HG02588 (cell line): ENCODE data around the gene FAM25G.
"Not testable (repeated sequence)": the region's sequence is repeated elsewhere in the genome, so short reads cannot be mapped to it uniquely, and the experiment has no call there.

Experiments used
- ATAC-seq: cut with Tn5 transposase; IDR thresholded peaks from one replicate; pipeline ENCODE4 v1.9.1; 2021; ENCODE audit warnings: mild to moderate bottlenecking, moderate library complexity; ENCODE audit not compliant: unreplicated experiment

Gene FAM25G

DNA sequence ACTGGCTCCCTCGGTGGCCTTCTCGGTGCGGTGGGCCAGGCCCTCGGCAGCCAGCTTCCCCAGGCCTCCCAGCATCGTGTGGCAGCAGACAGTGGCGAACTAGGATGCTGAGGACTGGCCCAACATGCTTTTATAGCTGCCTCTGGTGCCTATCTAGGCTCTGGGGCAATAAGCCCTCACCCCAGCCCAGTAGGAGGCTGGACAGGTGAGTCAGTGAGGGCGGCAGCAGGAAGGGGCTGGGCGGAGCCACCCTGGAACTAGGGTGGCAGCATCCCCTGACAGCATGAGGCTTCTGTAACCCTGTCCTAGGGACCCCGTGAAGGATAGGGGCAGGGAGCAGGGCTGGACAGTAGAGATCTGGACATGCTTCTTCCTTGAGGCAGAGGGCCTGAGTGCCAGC, at the start of gene FAM25G:
TSS of gene FAM25G (minus strand) at position 101 of the 400 bp plus-strand sequence. CDS start at position 75, 26 bp downstream.
- not testable (repeated sequence) for ATAC-seq

DNA sequence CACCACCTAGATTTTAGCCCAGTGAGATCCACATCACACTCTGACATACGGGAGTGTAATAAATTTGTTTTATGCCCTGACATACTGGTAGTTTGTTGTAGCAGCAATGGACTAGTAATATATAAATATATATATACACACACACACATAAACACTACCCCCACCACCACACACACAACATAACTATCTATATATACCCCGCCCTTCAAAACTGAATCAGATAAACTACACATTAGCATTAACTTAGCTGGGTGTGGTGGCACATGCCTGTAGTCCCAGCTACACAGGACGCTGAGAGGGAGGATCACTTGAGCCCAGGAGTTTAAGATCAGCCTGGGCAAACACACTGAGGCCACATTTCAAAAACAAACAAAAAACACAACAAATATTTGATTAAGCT, 44.9 kb upstream of the FAM25G start:
- ATAC-seq = not testable (repeated sequence)

DNA sequence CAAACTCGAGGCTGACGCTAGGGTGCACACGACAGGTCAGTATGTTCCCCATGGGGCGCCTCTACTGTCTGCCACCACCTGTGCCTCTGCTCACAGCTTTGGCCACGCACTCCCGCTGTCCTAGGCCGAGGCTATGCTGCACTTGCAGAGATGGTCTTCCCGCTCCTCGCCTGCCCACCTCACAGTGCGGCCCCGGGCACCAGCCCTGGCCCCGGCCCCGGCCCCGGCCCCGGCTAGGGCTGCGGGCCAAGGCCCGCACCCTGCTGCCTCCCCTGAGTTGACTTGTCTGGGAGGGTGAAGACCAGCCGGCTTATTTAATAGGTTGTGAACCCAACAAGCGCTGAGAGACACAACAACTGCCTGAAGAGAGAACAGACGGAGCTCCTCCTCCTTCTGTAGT, 32.0 kb upstream of the FAM25G start, which contains the start of gene AGAP9:
TSS of gene AGAP9 (minus strand) at position 164 of the 400 bp plus-strand sequence. CDS start at position 52, 112 bp downstream.
- not testable (repeated sequence) for ATAC-seq

DNA sequence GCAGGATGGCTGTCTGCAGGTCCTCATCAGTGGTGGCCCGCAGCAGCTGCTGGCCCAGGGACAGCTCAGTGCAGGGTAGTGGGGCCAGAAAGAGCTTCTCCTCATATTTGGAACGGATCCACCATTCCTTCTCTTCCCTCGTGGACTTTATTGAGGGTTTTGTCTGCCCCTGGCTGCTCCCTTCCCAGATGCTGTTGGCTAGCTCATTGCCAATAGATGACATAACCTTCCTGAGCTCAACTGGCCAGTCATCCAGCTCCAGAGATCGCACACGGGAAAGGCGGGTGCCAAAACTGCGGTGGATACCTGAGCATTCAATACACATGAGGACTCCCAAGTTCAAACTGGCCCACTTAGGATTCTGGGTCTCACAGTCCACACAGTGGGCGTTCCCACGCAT, 10.8 kb upstream of the FAM25G start:
- not testable (repeated sequence) for ATAC-seq

DNA sequence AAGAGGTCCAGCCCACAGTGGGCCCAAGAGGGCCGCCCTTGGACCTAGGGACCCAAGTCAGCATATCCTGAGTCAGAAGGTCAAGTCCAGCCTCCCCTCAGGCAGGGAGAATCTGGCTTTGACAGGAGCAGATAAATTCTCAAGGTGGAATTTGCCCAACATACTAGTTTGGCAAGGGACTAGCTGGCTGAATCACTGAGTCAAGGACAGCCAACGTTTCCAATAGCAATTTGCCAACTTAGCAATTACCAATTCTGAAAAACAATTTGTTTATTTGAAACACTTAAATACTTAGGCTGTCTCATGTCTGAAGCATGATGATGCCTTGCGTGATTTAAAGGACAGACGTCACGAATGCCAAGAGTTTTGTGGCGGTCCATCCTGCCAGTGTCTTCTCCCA, 2.7 kb upstream of the FAM25G start:
- ATAC-seq = not testable (repeated sequence)

DNA sequence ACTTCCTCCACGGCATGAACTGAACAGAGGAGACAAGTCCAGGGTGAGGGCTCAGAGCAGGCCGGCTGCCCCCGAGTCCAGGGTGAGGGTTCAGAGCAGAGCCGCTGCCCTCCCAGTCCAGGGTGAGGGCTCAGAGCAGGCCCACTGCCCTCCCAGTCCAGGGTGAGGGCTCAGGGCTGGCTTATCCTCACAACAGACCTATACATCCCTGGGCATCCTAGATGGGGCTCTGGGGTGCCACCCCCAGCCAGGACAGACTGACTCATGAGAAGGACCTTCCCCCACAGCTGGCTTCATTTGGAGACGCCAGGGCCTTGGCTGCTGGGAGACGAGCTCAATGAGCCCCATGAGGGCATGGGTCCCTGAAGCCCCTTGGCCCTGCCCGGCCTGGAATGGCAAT, 1.9 kb downstream of the FAM25G start:
- ATAC-seq = not testable (repeated sequence)

DNA sequence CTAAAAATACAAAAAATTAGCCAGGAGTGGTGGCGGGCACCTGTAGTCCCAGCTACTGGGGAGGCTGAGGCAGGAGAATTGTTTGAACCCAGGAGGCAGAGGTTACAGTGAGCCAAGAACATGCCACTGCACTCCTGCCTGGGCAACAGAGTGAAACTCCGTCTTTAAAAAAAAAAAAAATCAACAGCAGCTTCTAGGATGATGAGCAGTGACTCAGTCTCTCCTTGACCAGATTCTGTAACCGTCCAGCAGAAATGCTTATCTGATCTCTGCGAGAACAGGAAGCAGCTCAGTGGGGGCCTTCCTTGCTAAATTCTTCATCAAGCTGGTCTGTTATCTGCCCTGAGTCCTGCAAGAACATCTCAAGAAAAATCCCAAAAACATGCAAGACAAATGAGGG, 5.6 kb downstream of the FAM25G start:
- ATAC-seq = not testable (repeated sequence)

DNA sequence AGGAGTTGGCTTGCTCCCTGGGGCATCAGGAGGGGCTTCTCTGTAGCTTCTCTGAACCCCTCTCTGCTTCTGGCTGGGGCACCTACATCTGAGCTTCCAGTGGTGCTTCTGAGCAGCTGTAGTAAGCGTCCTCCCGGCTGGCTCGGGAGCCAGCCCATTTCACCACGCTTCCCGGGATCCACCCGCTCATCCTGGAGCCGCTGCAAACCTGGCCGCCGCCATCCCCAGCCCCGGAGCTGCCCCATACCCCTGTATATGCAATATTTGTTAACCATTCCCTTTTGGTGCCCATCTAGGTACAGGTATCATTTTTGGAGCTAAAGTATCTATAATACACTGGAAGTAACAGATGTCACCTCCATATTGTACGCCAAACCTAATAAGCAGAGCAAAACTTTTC, 6.7 kb downstream of the FAM25G start:
- ATAC-seq = not testable (repeated sequence)

DNA sequence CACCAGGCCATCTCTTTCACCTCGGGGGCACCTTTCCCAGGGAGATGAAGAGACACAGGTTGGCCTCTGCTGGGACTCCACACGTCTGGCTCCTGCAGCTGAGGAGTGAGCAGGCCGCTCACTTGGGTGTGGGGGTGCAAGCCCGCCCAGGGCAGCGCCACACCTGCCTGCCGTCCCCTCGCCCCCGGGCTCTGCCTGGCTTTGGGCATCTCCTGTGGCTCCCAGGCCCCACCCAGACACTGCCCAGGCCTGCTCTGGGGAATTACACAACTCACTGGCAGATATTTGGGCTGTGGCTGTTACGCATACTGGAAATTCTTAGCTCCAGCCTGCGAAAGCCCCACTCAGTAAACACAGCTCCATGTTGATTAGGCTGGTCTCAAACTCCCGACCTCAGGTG, 7.6 kb downstream of the FAM25G start, which contains the start of gene ANXA8:
TSS of gene ANXA8 (minus strand) at position 193 of the 400 bp plus-strand sequence. CDS start at position 11, 182 bp downstream.
- ATAC-seq = not testable (repeated sequence)

DNA sequence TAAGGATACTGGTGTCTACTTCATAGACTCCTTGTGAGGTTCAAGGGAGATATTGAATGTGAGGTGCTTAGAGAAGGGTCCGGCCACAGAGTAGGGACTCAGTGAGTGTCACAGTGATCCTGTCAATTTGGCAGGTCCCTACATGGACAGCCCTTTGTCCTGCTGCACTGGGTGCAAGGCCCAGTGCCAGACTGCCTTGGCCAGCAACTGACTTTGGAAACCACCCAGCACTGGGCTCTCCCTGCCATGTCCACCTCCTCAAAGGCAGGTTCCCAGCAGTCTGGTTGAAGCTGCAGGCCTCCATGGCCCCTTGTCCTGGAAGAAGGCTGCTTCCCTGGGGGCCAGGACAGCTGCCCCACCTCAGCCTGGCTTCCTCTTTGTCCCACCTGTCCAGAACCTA, 9.1 kb downstream of the FAM25G start:
- not testable (repeated sequence) for ATAC-seq

DNA sequence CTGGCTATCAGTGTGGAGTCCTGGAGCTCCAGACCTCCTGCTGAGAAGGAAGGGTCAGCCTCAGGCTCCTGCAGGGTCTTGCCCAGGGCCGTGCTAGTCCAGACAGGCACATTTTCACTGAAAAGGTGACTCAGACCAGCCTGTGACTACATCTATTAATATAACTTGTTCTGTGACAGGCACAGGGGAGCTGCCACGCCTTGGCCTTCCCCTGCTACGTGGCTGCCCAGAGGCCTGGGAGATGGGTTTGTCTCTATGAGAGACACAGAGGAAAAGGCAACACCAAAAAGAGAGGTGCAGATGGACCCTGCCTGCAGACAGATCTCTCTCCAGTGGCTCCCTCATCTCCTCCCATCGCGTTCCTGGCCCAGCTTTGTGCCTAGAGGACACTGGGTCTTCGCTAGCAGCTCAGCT, 9.7 kb downstream of the FAM25G start:
- not testable (repeated sequence) for ATAC-seq

DNA sequence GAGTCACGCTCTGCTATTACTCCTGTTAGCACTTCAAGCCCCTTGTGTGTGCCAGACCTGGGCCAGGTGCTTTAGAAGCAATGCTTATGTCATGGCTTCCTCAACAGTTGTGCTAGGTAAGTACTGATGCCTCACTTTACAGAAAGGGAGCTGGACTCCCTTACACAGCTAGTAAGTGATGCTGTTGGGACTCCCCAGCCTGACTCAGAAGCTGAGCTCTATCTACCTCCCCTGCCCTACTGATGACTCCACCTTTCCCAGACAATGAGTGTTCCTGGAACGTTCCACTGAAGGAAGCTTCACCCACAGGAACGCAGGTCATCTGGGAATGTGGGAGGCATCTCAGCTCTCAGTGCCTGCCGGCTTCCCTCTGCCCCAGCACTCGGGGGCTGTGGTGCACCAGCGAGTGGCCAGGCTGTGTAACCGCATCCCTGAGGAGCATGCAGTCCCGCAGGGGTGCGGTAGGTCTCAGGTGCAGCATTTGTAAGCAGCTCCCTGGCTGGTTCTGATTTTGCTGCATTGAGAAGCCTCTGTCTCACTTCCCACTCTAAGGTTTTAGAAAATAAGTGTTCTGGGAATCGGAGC, 10.2 kb downstream of the FAM25G start:
- not testable (repeated sequence) for ATAC-seq

DNA sequence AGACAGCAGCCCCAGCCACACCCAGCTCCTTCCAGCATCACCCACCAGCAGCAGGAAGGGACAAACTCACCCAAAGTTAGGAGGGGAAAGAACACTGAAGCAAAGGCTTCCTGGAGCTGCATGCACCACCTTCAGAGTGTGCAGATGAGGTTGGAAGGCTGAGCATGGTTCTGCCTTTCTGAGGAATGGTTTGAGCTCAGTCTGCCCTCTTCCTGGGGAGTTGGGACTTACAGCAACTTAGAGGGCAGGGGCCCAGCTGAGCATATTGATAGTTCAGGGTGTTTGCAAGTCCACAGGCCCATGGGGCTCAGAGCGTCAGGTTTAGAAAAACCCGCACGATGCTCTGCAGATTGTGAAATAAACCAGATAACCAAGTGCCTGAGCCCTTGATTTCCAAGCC, 11.4 kb downstream of the FAM25G start:
- not testable (repeated sequence) for ATAC-seq

DNA sequence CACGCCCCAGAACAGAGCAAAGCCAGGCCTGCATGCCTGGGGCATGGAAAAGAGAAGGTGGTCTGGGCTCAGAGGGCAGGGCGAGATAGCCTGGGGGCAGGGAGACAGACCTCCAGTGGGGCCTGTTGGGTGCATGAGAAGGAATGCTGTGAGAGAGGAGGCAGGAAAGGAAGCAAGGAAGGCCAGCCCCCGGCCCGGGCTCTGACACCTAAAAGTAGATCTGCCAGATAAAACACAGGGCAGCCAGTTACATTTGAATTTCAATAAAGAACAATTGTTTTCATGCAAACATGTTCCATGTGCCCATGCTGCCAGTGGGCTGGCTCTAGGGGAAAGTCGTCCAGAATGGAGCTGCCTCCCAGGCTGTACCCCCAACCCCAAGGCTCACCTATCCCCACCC, 13.4 kb downstream of the FAM25G start:
- ATAC-seq = not testable (repeated sequence)

DNA sequence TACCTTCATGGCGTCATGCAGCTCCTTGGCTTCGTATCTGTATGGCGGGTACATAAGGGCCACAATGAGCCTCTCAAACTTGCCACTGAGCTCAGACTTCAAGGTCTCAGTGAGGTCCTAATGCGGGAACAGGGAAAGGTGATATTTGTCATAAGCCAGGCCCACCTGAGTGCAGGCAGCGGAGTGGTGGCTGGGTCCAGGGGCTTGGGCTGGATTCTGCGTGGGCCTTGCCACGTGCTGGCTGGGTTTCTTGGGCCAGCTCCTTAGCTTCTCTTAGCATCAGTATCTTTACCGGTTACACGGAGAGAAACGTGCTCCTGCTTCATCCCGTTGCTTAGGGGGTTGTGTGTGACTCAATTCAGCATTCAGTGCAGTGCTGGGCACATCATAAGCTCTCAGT, 14.4 kb downstream of the FAM25G start:
- not testable (repeated sequence) for ATAC-seq

DNA sequence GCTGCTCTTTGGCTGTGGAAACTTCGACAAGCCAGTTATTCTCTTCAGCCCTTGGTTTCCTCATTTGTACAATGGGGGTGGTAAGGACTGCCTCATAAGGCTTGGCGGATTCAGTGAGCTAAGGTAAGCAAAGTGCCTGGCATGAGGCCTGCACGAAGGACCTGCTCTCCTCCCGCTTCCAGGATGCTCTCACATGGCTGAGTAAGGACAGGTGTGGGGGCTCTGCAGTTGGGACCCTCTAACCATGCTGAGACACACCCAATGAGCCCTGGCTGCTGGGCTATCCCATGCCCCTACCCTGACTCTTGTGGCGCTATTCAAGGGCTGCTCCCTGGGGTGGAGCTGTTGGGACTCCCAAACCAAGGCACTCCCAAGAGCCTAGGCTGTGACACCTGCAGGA, 16.4 kb downstream of the FAM25G start:
- ATAC-seq = not testable (repeated sequence)

DNA sequence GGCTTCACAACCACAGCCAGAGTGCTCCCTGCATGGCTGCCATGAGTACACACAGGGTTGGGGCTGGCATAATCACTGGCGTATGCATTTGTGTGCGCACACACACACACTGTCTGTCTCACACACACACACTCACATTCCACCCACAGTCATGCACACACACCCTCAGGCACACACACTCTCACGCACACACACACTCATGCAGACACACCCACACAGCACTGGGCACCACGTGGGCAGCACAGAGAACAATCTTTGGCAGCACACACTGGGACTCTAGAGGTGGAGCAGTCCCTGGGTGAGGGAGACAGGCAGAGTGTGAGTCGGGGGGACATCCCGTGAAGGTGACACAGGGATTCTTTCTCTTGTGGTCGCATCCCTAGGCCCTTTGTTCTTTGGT, 18.0 kb downstream of the FAM25G start:
- not testable (repeated sequence) for ATAC-seq

DNA sequence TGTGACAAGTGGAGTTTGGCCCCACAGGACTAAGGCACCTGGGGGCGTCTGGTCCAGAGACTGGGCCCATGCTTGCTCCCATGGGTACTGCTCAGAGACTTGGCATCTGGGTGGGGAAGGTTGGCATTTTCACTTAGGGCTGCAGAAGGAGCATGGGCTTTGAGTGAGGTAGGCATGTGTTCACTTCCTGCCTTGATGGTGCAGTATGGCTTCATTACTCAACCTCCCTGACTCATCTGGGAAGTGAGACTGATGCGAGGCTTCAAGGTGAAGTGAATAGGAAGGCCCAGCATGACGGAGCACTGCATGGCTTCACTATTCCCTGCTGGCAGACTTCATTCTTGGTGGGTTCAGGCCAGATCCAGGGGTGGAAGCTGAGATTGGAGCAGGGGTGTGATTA, 18.9 kb downstream of the FAM25G start:
- ATAC-seq = not testable (repeated sequence)

DNA sequence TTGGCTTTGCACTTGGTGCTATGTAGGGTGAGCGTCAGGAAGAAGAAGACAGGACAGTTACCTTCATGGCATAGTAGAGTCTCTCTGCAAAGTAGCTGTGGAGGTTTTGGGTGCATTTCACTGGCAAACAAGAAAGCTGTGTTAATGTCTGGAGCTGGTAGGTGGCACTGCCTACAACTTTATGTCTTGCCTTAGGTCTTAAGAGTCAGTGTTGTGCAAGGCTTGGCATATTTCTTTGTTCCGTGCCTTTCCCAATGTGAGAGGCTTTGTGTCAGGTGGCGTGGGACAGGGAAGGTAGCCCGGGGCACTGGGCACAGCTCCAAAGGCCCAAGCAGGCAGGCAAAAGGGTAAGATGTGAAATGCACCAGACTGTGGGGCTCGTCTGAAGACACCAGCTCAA, 19.4 kb downstream of the FAM25G start:
- not testable (repeated sequence) for ATAC-seq

DNA sequence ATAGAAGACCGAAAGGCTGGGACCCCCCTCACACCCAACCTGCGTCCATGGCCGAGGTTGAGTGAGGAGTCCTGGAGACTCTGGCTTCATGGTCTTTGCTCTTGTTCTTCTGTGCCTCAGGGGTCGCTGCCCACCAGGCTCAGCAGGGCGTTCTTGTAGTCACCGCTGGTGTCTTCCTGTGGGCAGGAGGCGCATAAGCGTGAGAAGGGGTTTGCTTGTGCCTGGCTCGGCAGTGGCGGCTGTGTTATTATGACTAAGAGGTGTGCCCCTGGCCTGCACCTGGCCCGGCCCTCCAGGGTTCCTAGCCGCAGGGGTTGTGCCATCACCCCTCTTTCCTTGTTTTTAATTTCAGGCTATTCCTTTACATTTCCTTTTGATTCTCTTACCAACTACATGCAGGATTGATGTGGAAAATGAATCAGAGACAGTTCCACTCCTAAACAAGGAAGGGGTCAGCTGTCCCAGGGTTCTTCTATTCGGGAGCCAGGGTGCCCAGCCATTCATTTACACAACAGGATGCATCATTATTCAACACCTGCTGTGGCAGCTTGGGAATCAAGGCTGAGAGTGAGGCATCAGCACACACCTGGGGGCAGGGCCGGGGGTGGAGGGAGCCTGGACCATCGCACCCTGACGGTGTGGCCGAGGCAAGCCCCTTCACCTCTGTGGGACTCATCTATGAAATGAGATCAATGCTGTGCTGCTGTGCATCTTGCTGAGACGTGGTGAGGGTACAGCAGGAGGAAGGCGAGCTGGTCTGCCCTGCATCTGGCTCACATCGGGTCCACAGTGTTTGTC, 22.6 kb downstream of the FAM25G start:
- ATAC-seq = not testable (repeated sequence)

DNA sequence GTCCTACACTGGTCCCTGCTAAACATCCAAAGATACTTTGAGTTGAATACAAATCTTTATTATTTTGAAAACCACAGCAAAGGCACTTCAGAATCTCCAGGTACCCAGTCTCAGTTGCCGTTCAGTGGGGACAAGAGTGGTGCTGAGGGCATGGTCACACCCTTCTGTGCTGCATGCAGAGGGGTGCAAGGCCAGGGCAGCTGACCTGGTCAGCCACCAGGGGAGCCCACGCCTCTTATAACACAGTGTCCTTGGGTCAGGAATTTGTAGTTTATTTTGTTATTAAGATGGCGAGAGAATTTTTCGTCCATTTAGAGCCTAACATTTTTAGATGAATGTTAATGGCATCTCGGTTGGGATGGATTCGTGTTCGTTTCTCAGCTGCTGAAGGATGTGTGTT, 23.5 kb downstream of the FAM25G start:
- not testable (repeated sequence) for ATAC-seq

DNA sequence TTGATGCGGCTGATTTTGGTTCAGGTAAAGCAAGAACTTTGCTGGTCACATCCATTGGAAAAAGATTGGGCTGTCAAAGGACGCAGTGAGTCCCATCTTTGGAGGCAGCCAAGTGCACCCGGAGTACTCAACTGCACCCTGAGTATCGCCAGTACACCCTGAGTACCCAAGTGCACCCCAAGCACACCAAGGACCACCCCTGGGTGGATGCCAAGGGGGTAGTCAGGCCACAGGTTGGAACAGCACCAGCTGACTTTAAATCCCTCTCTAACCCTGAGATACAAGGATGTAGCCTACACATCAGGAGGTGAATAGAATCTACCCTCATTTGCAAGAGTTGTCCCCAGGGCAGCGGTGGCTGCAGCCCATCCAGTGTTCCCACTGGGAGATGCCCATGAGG, 24.0 kb downstream of the FAM25G start:
- ATAC-seq = not testable (repeated sequence)
